Epithelial cell of prostate (primary cell): Measurements from ENCODE around the gene KNDC1.

ENCODE experiments used
- DNase-seq: peaks from one replicate; pipeline ENCODE4 v3.0.0-alpha.2; 2011; ENCODE audit warnings: low read depth, low spot score
- H3K27ac ChIP-seq: fragments of 450-650 bp; 2 replicates; pipeline ENCODE4 v1.5.1; 2017; ENCODE audit warnings: mild to moderate bottlenecking

The KNDC1 gene

DNA sequence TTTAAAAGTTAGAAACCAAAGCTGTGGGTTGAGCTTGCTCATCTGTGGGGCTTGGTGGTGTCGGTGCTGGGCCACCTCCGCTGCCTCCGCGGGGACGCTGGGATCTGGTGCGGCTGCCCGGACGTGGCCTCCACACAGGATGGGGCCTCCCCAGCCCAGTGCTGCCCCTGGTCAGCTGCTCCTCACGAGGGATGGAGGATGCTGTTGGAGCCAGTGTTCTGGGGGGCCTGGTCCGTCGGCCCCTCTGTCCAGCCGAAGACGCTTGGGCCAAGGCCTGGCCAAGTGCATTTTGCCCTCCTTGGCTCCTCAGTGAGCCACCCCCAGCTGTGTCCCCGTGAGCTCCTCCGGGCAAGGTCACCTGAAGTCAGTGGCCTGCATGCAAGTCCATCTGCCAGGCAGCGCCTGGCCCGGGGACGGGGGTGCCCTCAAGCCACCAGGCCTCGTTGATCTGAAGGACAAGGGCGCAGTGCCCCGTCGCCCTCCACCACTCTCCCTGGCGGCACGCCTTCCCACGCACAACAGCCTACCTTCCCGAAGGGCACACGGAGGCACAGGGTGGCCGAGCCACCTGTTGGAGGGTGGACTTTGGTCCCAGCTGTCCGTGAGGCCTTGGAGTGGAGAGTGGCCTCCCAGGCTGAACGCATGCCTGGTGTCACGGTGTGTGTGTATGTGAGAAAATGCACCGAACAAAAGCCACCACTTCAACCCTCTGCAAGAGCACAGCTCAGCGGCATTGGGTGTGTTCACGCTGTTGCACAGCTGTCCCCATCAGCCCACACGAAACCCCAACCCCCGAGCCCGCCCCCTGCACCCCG is 27.3 kb downstream of the KNDC1 start:
- DNase-seq = no peak

DNA sequence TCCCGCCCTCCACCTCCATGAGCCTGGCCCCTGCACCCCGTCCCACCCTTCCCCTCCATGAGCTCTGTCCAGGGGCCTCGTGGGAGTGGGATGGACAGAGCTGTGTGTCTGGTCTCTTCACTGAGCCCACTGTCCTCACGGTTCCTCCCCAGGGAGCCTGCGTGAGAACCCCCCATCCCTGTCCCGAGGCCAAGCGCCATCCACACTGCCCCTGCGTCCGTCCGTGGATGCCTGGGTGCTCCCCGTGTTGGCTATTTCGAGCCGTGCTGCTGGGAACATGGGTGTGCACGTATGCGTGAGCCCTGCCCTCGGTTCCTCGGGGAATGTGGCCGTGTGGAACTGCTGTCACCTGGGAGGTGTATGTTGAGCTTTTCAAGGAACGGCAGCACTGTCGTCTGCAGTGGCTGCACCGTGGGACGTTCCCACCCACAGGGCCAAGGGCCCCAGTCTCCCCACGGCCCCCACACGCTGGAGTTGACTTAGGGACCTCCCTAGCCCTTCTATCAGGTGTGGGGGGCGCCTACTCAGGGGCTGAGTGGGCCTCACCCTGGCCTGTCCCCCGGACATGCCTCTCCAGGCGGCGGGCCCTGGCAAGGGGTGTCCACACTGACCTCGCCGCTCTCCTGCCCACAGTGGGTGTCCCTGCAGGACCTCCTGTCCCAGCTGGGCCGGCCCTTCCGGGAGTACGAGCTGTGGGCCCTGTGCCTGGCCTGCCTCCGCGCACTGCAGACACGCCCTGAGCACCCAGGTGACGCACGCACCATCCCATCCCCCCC is 28.1 kb downstream of the KNDC1 start:
- no peak for DNase-seq
- H3K27ac ChIP-seq = no peak overlapping the region

More for the DNA sequence above, 27.3 kb downstream of the KNDC1 start:
- H3K27ac ChIP-seq = no peak overlapping the region

DNA sequence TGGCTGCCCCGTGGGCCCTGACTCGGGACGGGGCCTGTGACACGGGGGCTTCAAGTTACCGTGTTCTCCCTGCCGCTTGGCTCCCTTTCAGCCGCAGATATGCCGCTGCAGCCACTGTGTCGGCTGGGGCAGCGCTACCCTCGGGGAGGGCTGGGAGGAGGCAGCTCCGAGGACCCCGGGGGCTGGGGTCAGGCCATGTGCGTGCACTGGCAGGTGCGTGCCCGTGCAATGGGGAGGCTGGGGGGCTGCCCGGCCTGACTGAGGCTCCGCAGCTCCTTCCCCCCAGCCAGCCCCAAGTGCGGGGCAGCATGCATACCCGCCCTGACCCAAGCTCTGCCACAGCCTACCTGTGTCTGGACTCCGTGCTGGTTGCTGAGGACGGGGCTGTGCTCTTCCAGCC is 29.2 kb downstream of the KNDC1 start:
- no peak for DNase-seq
- H3K27ac ChIP-seq = no peak overlapping the region

DNA sequence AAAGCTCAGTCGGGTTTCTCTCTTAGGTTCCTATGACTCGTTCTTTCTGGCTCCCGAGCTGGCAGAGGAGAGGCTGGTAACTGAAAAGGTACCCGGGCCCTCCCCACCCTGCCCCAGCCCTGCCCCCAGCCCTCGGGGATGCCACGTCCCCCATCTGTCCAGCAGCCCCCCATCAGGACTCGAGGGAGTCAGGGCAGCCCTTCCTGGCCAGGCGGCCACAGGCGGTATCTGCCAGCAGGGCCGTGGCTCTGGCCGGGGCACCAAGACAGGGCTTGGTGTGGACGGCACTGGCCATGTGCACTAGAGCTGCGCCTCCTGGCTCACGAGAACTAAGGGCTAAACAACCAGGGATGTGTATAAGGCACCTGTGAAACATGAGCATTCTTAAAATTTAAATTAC is 29.7 kb downstream of the KNDC1 start:
- no peak overlapping the region for H3K27ac ChIP-seq
- no peak for DNase-seq

DNA sequence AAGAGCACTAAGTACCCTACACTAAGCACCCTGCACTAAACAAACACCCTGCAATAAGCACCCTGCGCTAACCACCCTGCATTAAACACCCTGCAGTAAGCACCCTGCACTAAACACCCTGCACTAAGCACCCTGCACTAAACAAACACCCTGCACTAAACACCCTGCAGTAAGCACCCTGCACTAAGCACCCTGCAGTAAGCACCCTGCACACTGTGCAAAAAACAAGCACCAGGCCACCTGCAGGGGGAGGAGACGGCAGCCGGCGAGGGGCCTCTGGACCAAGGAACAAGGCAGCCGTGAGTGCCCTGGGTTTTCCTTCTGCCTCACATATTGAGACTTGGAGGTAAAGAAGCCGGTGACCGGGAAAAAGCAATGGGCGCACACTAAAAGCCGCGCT is 30.2 kb downstream of the KNDC1 start:
- DNase-seq = no peak
- no peak overlapping the region for H3K27ac ChIP-seq

DNA sequence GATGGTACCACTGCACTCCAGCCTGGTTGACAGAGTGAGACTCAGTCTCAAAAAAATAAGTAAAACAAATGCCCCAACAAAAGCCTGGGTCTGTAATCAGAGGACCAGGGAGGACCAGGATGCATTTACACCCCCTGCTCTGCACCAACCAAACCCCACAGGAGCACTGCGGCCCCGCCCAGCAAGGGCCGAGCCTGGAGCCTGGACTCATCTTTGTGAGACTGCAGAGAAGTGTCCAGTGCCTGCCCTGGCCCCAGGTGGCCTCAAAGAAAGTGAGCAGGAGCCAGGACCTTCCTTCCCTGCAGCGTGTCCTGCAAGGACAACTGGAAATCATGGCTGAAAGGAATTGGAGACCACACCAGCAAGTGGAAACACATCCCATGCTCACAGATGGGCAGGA is 31.6 kb downstream of the KNDC1 start:
- H3K27ac ChIP-seq = no peak overlapping the region
- DNase-seq = no peak

DNA sequence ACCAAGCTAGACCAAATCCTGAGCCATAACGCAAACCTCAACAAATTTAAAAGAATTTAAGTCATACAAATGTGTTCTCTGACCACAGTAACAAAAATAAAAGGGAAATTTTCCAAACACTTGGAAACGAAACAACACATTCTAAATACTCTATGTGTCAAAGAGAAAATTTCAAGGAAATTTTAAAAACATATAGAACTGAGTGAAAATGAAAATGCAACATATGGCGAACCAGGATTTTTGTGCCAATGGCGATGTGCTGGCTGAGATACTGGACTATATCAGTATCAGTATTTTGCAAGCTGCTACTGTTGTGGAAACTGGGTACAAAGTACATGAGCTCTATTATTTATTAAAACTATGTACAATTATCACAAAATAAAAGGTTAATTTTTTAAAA is 34.1 kb downstream of the KNDC1 start:
- DNase-seq = no peak
- H3K27ac ChIP-seq = no peak overlapping the region

DNA sequence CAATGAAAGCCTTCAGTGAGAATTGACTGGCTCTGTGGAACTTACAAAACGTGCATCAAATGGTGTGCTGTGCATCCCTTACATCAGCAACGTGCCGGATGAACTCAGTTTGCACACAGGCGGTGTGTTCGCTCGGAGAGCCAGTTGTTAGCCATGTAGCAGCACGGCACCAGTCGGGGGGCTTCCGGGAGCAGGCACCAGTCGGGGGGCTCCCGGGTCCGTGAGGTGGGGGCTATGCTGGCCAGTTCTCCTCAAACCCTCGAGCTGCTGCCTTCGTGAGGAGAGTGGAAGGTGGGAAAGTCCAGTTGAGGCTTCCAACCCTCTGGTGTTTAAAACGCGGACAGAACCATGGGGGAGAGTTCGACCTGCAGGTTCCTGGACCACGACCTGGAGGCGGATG is 35.1 kb downstream of the KNDC1 start:
- H3K27ac ChIP-seq = no peak overlapping the region
- no peak for DNase-seq

DNA sequence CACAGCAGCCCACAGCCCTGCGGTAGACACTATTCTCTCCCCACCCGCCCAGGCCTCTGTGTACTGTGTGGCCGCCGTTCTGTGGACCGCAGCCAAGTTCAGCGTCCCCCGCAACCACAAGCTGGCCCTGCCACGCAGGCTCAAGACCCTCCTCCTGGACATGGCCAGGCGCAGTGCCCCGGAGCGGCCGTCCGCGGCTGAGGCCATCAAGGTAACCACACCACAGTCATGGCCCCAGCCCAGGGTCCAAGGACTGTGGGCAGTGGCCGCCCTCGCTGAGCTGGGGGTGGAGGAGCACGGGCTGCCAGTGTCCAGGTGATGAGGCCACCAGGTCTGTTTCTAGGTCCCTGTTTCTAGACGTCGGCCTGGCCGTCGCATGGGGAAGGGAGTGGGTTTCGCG is 35.6 kb downstream of the KNDC1 start:
- H3K27ac ChIP-seq = no peak overlapping the region
- DNase-seq = no peak

DNA sequence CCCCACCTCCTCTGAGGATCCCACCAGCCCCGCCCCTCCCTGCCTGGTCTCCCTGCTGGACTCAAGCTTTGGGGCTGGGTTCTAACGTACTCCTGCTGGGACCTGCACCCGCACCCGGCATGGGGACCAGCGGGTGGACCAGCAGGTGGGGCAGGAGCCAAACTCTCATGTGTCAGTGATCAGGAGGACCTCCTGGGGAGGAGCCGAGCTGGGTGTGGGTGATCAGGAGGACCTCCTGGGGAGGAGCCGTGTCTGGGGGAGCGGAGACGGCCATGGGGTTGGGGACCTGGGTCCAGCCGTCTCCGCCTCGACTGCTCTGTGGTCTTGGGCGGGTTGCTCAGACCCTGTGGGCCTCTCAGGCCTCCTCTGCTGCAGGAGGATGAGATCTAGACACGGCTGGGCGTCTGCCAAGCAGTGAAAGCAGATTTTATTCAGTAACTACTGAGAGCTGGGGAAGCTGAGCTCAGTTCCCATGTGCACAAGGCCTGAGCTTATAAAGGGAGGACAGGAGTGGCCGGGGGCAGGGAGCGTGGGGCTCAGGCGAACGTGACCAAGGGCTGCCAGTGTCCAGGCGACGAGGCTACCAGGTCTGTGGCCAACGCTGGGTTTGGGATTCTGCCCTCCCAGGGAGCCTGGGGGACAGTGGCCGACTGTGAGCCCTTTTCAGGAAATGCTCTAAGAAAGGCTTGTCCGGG is 36.3 kb downstream of the KNDC1 start:
- H3K27ac ChIP-seq = no peak overlapping the region
- DNase-seq = no peak

DNA sequence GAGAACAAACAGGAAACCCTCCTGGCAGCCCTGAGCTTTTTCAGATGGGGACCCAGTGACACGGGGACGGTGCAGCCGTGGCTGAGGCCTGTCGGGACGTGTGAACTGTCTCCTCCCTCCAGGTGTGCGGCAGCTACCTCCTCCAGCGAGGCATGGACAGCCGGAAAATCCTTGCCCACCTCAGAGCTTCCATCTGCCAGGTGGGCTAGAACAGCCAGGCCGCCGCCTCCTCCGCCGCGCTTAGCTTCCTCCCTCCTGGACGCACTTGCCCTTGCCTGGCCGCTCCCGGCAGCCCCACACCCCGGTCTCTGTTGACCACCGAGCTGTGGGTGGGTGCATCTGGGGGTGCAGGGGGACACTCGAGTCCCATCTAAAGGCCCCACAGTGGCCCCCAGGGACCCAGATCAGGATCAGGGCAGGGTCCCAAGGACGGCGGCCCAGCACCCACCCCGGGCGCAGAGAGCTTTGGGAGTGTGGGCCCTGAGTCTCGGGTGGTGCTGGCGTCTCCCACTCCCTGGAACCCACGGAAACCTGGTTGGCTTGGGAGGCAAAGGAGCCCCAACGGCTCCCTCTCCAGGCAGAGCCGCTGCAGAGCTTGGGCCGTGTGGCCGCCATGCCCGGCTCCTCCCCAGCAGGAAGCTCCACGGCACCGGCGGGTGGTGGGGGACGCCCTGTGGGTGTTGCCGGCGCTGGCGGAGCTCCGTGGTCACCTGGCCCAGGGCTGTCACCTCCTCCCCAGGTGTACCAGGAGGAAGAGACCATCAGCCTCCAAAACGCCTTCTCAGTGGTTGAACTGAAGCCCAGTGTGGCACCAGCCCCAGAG is 37.1 kb downstream of the KNDC1 start:
- H3K27ac ChIP-seq = no peak overlapping the region
- DNase-seq = no peak

DNA sequence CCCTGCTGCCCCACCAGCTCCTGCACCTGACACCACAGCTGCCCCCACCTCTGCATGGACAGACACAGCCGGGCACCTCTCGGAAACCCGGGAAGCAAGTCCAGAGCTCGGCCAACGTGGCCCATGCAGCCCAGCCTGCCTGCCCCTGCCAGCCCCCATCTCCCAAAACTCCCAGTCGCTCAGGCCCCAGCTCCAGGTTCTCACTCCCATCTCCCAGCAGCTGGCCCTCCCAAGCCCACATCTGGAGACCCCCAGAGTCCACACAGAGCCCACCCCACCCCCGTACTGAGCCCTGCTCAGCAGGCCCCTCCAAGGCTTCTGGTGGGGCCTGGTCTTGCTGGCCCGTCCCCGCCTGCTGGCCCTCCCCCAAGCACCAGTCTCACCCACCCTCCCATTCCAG is 37.8 kb downstream of the KNDC1 start:
- no peak overlapping the region for H3K27ac ChIP-seq
- DNase-seq = no peak

DNA sequence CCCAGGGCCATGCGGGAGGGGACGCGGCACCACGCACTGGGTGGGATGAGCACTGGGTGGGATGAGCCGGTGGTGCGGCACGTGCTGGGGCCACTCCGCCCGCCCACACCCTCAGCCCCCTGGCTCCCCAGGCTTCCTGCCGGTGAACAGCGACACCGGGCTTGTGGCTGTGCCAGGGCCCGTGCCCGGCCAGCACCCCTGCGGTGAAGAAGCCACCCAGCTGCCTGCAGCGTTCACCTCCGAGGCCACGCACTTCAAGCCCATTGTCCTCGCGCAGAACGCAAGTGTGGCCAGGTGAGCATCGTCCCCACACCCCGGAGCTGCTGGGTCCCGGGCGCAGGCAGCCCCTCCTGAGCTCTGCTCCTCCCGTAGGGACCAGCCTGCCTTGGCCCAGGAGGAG is 38.2 kb downstream of the KNDC1 start:
- no peak for DNase-seq
- no peak overlapping the region for H3K27ac ChIP-seq

DNA sequence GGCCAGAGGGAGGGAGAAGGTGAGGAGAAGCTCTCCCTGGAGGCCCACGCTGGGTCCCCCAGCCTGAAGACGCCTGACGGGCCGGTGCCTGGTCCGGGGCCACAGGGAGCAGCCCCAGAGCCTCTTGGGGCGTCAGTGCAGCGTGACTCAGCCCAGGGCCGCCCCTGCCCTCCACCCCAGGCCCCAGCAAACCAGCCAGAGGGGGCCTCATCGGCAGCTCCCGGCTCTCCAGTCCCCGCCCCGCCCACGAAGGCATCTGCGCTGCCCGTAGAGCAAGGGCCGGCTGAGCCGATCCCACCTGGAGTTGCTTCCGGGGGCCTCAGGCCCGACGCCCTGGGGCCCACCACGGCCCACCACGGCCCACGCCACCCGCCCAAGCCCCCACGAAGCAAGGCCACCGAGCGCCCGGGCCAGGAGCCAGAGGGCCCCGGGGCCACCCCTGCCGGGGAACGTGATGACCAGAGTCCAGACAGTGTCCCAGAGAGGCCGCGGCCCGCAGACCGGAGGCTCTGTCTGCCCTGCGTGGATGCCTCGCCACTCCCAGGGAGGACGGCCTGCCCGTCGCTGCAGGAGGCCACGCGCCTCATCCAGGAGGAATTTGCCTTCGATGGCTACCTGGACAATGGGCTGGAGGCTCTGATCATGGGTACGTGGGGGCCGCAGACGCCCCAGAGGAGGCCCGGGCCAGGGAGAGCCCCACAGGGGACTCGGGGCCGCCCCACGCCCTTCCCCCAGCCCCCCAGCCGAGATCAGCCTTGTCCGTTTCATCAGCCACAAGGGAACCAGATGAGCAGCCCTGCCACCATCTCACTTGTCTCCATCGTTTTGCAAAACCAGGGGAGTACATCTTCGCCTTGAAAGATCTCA is 38.8 kb downstream of the KNDC1 start:
- H3K27ac ChIP-seq = no peak overlapping the region
- DNase-seq = no peak

DNA sequence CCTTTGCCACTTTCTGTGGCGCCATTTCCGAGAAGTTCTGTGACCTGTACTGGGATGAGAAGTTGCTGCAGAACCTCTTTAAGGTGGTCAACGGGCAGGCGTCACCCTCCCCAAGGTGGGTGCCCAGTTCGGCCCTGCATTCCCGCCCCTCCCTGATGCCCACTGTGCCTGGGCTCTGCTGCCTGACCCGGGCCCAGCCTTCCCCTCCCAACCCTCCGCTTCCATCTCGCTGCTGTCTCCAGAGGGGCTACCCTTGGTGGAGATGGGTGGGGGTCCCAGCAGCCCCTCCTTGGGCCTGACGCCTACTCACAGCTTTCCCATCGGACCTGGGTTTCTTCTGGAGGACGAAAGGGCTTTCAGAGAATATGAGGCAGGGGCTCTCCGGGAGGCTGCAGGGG is 39.5 kb downstream of the KNDC1 start:
- DNase-seq = no peak
- no peak overlapping the region for H3K27ac ChIP-seq

DNA sequence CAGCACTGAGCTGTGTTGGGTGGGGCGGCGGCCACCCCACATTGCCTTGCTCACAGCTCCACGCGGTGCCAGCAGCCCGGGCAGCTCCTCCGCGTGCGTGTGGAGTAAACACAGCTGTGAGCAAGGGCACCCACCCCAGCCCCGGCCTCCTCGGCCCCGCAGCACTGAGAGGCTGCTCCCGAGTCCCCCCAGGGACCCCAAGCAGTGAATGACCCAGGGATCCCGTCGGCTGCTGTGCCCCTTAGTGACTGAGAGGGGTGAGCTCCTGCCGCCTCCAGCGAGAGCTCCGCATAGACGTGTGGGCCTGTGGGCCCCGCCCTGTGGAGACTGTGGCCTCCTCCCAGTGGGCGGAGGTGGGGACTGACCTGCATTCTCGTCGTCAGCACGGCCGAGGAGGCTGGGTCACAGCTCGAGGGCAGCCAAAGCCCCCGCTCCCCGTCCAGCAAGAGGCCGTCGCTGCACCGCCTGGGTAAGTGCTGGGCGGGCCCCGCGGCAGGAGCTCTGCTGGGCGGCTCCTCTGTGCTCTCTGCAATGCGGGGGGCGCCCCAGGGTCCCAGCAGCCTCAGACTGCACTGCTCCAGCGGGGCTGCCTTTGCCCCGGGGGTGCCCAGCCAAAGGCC is 40.1 kb downstream of the KNDC1 start:
- DNase-seq = no peak
- no peak overlapping the region for H3K27ac ChIP-seq

DNA sequence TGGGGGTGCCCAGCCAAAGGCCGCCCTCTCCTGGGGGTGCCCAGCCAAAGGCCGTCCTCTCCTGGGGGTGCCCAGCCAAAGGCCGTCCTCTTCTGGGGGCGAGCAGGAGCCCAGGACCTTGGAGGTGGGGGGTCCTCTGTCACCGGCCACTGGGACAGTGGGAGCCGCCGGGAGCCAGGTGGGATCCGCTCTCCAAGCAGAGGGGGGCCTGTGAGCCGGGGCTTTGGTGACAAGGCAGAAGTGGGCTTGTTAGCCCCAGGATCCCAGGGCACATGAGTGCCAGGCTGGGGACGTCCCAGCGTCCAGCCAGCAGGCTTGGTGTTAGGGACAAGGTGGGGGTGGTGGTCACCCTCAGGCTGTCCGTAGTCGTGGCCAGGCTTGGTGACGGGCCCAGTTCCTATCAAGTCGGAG is 40.6 kb downstream of the KNDC1 start:
- DNase-seq = no peak
- H3K27ac ChIP-seq = no peak overlapping the region

DNA sequence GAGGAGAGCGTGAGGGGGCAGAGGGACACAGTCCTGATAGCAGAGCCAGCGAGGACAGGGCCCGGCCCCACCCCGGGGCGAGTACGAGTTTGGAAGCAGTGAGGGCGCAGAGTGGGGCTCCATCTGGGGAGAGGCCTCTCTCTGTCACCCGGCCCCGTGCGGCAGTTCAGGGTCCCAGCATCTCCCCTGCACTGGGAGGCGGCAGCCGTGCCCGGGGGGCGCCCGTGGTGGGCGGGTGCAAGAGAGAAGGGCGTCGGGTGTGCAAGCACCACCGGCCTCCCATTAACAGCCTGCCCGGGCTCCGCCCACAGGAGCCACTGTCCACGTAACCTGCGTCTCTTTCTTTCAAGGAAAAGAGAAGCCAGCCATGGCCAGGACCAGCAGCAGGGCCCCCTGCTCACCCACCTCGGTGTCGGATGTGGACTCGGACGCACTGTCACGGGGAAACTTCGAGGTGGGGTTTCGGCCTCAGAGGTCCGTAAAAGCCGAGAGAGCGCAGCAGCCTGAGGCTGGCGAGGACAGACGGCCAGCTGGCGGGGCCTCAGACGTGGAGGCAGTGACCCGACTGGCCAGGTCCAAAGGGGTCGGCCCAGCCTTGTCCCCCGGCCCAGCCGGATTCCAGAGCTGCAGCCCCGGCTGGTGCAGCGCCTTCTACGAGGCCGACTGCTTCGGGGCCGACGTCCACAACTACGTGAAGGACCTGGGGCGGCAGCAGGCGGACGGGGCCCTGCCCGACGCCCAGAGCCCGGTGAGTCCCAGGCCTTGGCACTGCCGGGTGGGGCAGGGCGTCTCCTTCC is 41.3 kb downstream of the KNDC1 start:
- H3K27ac ChIP-seq = no peak overlapping the region
- DNase-seq = no peak
